ENCODE data around the gene ABLIM1. TPM values are rescaled to one million over a fixed set of nuclear protein-coding genes. Genes with fewer than 3 reads are reported as not detected.

Gene ABLIM1
- total RNA-seq, 1 donor from 2014 or later = 51.4 TPM

DNA sequence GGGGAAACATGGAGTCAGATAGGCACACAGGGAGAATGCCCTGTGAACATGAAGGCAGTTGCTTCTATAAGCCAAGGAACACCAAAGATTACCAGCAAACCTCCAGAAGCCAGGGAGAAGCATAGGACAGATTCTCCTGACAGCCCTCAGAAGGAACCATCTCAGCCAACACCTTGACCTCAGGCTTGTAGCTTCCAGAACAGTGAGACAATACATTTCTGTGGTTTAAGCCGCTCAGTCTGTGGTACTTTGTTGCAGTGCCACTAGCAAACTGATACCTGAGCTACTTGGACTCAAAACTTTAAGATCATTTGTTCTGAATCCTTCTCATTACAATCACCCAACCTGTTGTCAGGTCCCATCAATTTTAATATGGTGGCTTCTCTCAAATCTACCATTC is 31.2 kb downstream of the ABLIM1 start:
- DNase-seq (ENCODE audit: low spot score in 2 of 2) = no peak
- no peak for FAIRE-seq

DNA sequence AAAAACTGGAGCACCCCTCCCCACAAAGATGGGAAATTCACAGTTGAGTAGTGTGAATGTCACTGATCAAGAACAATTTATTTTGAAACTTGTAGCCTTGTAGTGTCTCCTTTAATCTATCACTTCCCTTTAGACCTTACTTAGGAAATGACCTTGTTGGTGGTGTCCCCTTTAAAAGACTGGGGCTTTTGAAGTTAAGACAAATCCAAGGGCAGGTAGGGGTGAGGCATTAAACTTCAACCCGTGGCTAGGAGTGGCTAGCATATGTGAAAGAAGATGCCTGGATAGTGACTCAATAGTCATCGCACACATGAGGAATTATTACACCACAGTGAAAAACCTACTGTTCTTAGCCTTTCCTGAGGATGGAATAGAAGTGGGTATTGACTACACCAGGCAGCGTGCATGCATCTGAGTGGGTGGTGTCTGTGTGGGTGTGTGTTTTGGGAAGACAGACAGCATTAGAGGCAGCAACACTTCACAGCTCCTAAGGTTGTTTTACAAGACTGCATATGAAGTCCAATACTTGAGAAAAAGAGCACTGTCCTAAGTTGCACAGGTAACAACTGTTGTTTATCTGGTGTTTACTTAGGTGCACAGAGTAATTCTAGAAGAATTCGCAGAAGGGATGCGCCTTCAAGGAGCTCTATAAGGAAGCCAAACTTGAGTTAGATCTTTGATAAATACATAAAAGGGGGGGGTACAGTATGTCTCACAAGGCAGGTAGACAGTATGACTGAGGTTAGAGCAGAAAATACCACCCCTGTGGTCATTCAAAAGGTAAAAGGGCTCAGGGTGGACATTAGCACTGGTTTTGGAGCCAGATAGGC is 32.9 kb downstream of the ABLIM1 start:
- DNase-seq (ENCODE audit: low spot score in 2 of 2) (no peak), FAIRE-seq (no peak)

DNA sequence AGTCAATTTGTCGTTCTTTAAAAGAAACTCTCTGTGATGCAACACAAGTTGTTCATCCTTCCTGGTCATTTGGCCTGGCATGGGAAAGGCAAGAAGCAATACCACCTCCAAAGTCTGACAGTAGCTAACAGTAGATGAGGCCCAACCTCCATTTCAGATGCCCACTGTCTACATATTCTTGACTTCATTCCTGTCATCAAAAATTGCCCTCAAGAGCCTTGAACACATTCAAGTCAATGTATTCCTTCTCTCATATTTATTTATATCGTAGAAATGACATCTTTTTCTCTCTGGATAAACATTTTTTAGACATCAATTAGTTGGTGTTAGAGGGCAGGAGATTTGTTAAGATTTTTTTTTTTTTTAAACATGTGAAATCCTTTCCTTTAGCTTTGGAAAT is 33.7 kb downstream of the ABLIM1 start:
- FAIRE-seq = no peak

DNA sequence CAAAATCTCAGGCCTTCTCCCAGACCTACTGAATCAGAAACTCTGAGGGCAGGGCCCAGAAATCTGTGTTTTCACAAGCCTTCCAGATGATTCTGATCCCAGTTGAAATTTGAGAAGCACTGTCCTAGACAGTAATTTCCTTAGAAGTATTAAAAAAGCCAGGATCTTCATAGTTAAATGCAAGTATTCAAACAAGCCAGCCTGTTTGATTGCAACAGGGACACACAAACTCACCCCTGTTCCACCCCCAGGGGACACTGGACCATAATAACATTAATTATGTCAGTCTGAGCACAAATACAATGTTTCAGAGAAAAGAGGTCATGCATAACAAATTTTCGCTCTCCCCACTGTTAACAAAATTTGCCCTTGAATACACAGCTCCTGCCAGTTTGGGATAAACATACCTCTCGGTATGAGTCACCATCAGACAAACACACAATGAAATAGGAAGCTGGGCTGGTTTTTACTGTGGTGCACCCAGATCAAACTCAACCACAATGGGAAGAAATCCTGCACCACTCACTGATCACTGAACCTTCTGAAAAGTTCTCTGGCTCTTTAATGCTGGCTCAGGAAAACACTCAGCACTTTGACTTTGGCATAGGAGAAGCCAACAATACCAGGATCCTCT is 34.3 kb downstream of the ABLIM1 start:
- FAIRE-seq (no peak), DNase-seq (ENCODE audit: low spot score in 2 of 2) (no peak)

More for the DNA sequence above, 33.7 kb downstream of the ABLIM1 start:
- DNase-seq (ENCODE audit: low spot score in 2 of 2) = no peak

DNA sequence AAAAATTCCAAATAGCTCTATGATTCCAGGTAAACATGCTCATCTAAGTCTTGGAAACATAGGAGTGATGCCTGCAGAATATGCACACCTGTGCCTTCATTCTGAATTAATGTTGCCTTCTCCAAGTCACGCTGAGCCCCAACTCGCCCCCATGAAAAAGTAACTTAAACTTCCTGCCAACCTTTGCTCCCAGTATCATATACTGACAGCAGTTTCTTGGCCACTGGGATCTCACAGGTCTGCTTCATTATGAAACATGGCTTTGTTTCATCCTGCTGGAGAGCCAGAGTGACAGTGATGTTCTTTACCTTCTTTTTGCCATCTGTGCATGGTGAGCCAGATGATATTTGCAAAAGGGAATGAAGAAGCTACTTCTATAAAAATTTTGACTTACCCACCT is 34.9 kb downstream of the ABLIM1 start:
- FAIRE-seq = no peak
- DNase-seq (ENCODE audit: low spot score in 2 of 2) = no peak

DNA sequence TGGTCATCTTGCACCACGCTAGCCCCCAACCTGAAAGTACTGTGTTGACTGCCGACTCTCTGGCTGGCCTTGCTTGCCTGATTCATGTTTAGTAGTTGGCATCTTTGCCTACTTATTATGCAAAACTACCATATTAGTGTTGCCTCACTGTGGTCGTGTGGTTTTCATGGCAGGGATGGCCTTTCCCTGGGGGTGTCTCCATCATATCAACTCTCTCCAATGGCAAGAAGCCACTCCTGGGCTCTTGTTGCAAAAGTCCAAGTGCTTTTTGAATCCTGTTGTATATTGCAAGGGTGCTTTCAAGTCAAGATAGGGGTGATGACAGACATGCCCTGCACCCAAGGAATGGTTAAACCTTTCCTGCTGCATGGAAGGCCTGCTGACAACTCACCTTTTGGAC is 39.4 kb downstream of the ABLIM1 start:
- DNase-seq (ENCODE audit: low spot score in 2 of 2) (no peak), FAIRE-seq (no peak)

DNA sequence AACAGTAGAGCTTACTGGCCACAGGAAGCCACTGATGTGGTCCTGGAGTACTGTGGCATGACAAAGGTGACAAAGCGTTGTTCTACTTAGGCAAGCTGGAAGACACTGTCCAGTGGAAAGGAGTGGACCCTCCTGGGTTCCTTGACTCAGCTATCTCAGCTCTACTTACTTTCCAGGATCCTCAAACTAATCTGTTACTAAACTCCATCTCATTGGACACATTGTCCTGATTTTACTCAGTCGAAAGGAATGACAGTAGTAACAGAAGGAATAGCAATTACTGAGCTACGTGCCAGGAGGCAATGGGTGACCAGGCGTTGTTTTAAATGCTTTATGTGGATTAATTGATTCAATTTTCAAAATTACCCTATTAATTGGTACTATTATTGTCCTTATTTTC is 41.6 kb downstream of the ABLIM1 start:
- FAIRE-seq = no peak
- no peak for DNase-seq (ENCODE audit: low spot score in 2 of 2)

DNA sequence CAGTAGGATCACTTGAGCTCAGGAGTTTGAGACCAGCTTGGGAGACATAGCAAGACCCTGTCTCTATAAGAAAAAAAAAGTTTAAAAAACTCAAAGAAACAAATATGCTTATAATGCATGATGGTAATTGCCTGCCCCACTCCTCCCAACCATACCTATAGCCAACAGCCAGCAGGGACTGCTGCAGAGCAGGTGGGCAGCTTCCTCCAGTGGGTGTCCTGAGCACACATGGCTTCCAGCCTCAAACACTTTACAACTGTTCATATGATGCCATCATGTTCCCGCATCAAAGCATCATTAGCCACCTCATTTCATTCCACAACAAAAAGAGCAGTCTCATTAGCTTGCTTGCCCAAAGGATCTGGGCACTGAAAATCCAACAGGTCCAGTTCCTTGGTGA is 42.0 kb downstream of the ABLIM1 start:
- FAIRE-seq (no peak), DNase-seq (ENCODE audit: low spot score in 2 of 2) (no peak)

DNA sequence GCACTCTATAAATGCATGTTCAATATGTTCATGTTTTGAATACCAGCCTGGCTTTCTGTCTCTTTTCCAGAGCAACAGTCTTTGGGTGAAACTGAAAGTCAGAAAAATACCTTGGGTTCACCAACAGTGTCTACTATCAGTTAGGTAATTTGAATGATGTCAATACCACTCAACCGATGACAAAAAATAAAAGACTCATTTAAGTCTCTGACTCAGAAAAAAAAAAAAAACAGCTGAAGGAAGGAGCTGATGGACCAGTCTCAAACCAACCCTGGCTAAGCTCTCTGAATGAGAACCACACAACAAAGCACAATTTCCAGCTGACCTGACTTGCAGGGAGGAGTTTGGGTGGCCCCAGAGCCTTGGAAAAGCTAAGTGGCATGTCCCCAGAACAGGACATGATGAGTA is 42.5 kb downstream of the ABLIM1 start:
- FAIRE-seq (no peak), DNase-seq (ENCODE audit: low spot score in 2 of 2) (no peak)

DNA sequence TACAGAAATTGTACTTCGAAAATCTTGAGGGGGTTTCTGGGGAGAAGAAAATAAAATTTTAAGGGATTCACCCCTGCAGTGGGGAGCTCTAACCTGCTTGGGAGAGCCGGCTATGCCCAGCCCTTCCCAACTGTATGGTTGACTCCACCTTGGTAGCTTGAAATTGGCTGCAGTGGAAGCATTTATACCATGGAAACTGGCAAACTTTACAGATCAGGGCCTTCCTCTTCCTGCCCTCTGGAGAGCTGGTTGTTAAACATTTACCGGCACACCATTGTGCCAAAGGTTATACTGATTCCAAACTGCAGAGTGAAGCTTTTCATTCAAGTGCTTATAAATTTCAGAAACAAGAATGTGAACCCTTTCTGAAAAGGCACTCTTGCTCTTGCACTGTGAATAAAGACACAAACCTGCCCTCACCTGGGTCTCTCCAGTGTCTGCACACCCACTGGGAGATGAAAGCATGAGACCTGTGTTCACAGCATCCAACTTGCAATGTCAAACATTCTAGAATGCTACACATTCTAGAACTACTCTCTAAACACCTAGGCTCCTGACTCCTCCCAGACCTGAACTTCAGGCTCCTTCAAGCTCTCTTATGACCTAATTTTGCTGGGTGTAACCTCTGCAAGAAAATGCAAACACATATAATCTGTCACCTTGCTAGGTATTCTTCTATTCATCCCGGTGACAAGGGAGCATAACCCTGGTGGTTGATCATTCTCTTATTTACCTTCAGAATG is 44.7 kb downstream of the ABLIM1 start:
- no peak for FAIRE-seq

DNA sequence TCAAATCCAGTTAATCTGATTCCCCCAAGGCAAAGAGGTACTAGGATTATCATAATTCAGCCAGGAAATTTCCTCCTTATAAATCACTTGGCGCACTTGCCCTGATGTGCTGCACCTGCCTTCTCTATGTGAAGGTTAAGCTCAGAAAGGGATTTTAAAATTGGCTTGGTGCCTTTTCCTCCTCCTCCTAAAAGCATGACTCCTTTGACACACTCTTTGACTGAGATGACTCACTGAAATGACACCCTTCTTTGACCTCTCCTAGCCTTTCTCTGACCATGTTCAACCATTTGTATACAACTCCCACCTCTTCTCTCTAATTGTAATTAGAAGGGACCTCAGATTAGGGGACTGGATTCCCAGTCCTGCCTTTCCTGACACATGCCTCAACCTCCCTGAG is 46.5 kb downstream of the ABLIM1 start:
- DNase-seq (ENCODE audit: low spot score in 2 of 2) (no peak), FAIRE-seq (no peak)

More for the DNA sequence above, 44.7 kb downstream of the ABLIM1 start:
- no peak for DNase-seq (ENCODE audit: low spot score in 2 of 2)

DNA sequence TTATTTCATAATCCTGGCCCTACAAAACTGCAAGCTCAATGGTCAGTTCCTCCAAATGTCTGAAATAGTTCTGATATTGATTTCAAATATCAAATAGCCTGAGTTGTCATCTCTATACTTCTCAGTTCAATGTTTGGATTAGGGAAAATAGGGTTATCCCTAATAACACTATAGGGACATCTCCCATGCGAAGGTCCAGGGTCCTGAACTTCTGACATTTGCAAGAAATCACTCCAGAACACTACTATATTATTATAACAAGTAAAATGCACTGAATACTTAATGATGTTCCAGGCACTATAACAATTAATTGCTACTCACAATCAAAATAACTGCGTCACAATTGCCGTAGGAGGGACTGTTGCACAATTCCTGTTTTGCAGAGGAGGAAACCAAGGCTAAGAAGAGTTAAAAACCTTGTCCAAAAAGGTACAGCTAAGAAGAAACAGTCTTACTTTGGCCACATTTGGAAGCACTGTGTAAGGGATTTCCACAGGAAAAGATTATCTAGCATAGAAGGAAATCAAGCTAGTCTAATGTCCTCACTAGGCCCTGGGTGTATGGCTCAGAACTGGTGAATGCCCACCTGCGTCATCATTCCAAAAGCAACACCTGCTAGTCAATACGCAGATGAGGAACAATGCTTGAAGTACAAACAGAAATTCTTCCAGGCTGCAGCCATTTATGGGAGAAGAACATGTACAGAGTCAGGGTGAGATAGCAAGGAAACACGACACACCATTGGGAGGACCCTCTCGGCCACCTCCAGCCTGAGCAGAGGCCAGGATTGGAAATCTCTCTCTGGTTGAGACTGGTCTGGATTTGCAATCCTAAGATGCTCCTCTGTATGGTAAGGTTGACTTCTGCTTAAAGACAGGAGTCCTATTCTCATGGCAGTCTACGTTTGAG is 48.3 kb downstream of the ABLIM1 start:
- FAIRE-seq (no peak), DNase-seq (ENCODE audit: low spot score in 2 of 2) (no peak)

DNA sequence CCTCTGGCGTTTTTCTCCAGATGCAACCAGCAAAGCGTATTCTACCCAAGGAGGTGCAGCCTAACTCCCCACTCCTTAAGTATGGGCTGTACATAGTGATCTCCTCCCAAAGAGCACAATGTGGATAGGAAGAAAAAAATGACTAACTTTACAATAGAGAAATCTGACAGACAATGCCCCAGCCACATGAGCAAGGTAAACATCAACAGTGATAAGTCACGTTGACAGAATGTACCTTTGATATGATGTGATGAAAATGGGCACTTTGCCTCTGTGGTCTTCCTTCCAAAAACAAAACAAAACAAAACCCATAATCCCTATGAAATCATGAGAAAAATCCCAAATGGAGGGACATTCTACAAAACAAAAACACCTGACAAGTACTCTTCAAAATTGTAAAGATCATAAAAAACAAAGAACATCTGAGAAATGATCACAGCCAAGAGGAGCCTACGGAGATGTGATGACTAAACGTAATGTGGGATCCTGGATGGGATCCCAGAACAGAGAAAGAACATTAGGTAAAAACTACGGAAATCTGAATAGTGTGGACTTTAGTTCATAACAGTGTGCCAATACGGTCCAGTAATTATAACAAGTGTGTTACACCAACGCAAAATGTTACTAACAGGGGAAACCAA is 50.6 kb downstream of the ABLIM1 start:
- DNase-seq (ENCODE audit: low spot score in 2 of 2) (no peak), FAIRE-seq (no peak)

DNA sequence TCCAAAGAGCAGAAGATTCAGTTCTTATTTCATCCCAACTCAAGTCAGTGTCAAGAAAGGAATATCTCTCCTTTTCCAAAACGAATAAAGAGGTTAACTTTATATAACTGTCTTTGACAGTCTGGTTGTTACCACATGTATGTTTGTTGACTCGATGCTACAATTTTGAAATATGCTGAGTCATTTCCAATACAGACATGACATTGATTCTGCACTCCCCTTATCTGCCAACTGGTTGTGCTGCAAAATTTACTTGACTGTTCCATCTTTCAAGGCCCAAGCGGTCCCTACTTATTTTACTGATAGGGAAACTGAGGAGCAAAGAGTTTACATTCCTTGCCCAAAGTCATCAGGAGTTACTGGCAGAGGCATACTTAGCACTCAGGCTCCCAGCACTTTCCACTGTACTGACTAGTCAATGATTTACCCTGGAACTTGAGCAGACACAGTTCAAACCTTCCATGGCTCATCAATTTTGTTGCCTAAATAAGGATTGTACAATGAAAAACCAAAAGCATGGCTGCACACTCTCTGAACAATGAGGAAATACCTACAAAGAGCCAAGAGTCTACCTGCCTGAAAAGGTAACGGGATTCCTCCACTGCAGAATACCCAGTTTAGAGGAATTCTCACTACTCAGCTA is 52.8 kb downstream of the ABLIM1 start:
- DNase-seq (ENCODE audit: low spot score in 2 of 2) = no peak
- FAIRE-seq = no peak

DNA sequence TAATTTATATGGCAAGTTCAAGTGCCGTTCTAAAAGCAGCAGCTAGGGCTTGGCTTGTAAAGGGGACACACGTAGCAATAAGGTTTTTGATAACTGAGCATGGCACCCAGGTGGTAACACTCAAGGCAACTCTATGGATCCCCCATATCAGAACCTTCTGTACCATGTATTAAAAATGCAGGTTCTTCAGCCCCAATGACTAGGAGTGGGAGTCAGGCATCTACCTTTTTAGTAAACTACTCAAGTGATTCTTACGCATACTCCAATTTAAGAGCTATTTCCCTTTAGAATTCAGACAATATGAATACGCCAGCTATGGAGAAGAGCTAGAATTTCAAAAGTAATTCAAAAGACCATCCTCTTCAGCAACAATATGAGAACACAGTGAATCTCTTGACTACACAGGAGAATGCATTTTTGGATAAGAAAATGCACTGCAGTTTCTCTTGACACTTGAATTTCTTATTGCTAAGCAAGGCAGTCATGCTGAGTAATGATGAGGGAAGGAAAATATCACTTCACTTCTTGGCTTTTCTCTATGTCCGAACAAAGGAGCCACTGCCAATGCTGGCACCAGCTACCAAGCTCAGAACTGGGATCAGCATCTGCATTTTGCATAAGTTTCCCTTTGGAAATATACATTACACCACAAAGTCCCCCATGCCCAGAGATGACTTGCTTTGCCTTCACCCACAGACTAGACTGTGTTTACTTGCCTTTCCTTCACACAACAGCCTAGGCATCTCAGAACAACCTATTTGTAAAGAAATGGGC is 53.5 kb downstream of the ABLIM1 start:
- FAIRE-seq (no peak), DNase-seq (ENCODE audit: low spot score in 2 of 2) (no peak)

DNA sequence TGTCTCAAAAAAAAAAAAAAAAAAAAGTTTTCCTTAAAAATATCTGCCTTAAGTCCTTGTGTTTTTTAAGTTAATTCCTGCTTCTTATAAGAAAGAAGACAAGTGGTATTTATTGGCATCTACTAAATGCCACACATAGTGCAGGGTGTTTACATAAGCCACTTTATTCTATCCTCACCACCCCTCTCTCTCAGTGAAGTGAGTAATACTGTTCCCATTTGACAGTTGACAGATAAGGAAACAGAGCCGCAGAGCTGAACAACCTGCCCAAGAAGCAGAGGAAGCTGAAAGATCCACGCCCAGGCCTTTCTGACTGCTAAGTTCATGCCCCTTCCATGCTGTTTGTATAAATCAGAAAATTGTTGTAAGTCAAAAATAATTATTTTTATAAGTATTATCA is 54.1 kb downstream of the ABLIM1 start:
- no peak for DNase-seq (ENCODE audit: low spot score in 2 of 2)
- FAIRE-seq = no peak

DNA sequence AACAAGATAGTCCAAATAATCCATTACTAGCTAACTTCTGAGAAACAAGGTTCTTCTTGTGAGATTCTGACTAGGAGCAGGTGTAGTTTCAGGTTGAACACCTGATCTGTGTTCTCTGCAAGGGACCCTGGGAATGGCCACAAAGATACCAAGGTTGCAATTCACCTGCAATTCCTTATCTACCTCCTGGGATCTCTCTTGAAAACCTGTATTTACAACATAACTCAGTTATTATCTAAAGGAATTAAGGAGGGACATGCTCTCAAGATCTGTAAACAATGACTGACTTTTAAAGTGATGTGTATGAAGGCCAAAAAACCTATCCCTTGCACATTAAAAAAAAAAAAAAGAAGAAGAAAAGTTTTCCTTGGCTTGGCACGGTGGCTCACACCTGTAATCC is 54.8 kb downstream of the ABLIM1 start:
- FAIRE-seq (no peak), DNase-seq (ENCODE audit: low spot score in 2 of 2) (no peak)

DNA sequence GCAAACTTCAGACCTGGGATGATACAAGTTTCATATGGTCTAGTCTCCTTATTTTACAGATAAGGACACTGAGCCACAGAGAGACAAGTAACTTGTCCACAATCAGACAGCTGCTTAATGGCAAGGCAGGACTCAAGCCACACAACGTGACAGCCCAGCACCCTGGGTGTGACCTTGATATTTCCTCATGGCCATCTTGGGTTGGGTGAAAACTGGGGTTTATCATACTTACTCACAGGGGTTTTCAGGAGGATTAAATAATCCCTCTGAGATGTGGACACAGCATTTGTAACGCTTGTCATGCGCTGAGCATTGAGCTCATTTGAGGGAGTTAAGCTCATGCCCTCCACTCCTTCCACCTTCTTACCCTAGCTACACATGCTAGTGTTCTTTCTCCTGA is 58.0 kb downstream of the ABLIM1 start:
- DNase-seq (ENCODE audit: low spot score in 2 of 2) (no peak), FAIRE-seq (no peak)

DNA sequence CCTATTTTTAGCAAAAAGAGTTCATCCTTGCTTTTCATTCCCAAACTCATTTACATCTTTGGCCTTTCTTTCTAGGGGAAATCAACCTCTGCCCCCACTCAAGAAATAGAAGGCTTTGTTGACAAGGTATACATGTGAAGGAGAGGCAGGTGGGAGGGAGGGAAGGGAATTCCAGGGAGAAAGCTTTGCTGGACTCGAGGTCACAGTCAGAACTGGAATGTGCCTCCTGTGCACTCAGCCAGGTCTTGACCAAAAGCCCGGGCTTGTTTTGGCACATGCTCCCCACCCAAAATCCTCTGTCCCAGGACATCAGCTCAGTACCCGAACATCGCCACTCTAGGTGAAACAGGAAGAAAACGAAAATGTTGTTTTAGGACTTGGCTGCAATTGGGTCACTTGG is 61.3 kb downstream of the ABLIM1 start:
- FAIRE-seq (no peak), DNase-seq (ENCODE audit: low spot score in 2 of 2) (no peak)

Measured in frontal cortex (tissue), 4 donors.